Fibroblast of pulmonary artery (primary cell): ENCODE results near the gene ST8SIA2.

ENCODE experiments used
- DNase-seq: peaks from one replicate; pipeline ENCODE4 v3.0.0-alpha.2; 2010; ENCODE audit warnings: low read depth
- H3K4me3 ChIP-seq: replicated peaks from 2 replicates; pipeline ENCODE4 v1.5.1; 2011; ENCODE audit warnings: low read depth, mild to moderate bottlenecking, control low read depth, low read length, moderate library complexity
- CTCF ChIP-seq: IDR thresholded peaks from 2 replicates; pipeline ENCODE4 v1.5.1; 2011; ENCODE audit warnings: mild to moderate bottlenecking, control low read depth, low read length, inconsistent platforms; ENCODE audit errors: missing control alignments

ST8SIA2 gene

DNA sequence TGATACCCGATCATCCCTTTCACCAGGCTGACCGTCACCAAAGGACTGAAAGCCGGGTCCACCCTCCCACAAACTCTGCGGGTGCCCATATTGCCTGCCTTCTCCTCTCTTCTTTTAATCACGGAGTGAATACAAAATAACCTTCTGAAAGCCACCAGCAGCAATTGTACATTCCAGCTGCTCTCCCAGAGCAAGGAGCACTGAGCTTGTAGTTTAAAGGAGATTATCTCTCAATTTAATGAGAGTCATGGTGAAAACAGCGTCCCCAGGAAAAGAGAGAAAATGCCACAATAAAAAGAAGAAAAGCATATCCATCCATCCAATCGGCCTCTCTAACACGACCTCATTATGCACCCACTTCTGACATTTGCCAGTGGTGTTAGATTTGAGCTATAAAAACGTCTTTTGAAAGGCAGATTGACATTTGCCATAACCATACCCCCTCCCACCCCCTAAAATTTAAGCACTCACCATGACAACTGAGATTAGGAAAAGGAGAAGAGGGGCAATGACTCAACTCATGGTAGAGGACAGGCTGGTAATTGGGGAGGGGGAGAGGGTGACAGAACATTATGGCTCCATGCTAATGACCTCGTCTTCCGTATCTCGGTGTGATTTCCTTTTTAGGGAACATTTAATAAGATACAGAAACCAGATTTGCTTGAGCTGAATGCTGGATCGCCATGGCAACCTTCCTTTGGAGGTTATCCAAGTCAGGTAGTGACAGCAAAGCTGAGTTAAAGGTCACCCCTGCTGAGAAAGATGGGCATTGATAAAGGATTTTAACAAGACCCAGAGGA is 106.2 kb downstream of the ST8SIA2 start:
- no peak overlapping the region for H3K4me3 ChIP-seq
- no peak for TF ChIP-seq CTCF
- DNase-seq = no peak

- no peak for TF ChIP-seq CTCF
- no peak for DNase-seq
- H3K4me3 ChIP-seq = no peak overlapping the region
Observed at GRCh38 chr15:92502336-92502735, 108.7 kb downstream of the ST8SIA2 start.

GRCh38 chr15:92502930-92503857 is 109.5 kb downstream of the ST8SIA2 start:
- no peak overlapping the region for H3K4me3 ChIP-seq
- TF ChIP-seq CTCF = no peak
- DNase-seq = no peak

- no peak for TF ChIP-seq CTCF
- no peak overlapping the region for H3K4me3 ChIP-seq
- no peak for DNase-seq
Observed at GRCh38 chr15:92503889-92504288, 110.2 kb downstream of the ST8SIA2 start.

DNA sequence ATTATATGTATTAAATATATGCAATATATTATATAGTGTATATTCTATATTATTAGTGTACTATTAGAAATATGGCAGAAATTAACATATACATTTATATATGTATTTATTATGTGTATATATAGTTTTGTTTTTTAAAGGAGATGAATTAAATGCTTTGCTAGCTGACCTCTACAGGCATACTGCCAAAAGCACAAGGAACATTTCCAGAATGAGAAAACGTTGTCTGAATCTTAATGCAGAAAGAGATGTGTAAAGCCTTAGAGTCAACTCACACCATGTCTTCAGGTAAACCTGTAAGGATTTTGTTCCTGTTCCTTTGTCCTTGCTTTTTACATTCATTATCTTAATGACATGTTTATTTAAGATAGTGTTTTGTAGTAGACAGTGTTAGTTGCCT is 111.9 kb downstream of the ST8SIA2 start:
- no peak for TF ChIP-seq CTCF
- no peak for DNase-seq
- H3K4me3 ChIP-seq = no peak overlapping the region

DNA sequence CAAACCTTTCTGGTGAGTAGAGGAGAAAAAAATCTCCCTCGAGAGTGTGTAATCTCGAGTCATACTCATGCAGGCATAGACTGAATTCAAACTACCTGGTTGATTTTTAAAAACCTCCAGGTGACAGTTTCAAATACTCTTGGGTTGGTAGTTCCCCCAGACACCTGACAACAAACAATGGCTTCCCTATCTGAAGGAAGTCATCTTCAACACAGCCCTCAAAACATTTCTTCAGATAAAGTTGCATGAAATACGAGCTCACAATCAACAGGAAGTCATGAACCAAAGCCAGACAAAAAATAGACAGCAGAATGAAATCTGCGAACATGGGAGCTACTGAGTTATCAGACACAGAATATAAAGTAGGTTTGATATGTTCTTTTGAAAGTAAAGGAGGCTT is 112.8 kb downstream of the ST8SIA2 start:
- no peak for TF ChIP-seq CTCF
- no peak for DNase-seq
- H3K4me3 ChIP-seq = no peak overlapping the region
